Endothelial cell of umbilical vein (primary cell): ENCODE measurements around the gene KRT77. TPM values are rescaled to one million over a fixed set of nuclear protein-coding genes. Genes with fewer than 3 reads are reported as not detected.

ENCODE experiments used
- BruUV-seq: library from RNA; stranded (reverse); fragments of 400-500 nt; replicated peaks from 2 replicates; lab custom pipeline; 2021; lab: Mats Ljungman, UMichigan
- CTCF ChIA-PET: fragments of 300-600, 350-600 bp; sonication (Branson Sonifier 250); formaldehyde crosslinking; loops from one replicate; lab custom pipeline; 2021; ENCODE audit warnings: antibody characterized with exemption, inconsistent platforms; lab: Charles Lee
- POLR2A ChIA-PET: fragments of 300-600, 350-600 bp; sonication (Branson Sonifier 250); formaldehyde crosslinking; loops from one replicate; lab custom pipeline; 2021; ENCODE audit warnings: antibody characterized with exemption, inconsistent platforms; lab: Charles Lee
- DNase-seq: peaks from one replicate; pipeline ENCODE4 v3.0.0-alpha.2; 2011; ENCODE audit warnings: low read depth, low spot score
- FAIRE-seq: peaks from 2 replicates; lab custom pipeline; 2011; peaks lifted over from hg19 to GRCh38; lab: Jason Lieb, UNC
- H2AFZ ChIP-seq: 2 replicates; pipeline ENCODE4 v1.6.0; 2012; ENCODE audit warnings: low read depth, low read length, control low read depth, inconsistent platforms
- H3K27ac ChIP-seq: 2 replicates; pipeline ENCODE4 v1.5.1; 2011; ENCODE audit warnings: low read depth, mild to moderate bottlenecking, control low read depth, low read length, moderate library complexity; ENCODE audit not compliant: insufficient read depth
- H3K27me3 ChIP-seq, 2 experiments: 2 replicates each; pipeline versions ENCODE4 v1.6.0 to v1.6.1; 2011; ENCODE audit warnings: low read length in 2 of 2, mixed read lengths in 1 of 2; ENCODE audit not compliant: control insufficient read depth in 2 of 2, insufficient read depth in 2 of 2
- H3K36me3 ChIP-seq, 2 experiments: 2 replicates in 1 of 2; 3 replicates in 1 of 2; pipeline ENCODE4 v1.5.1; 2011; ENCODE audit warnings: low read length in 2 of 2, mild to moderate bottlenecking in 1 of 2, moderate library complexity in 1 of 2; ENCODE audit not compliant: control insufficient read depth in 2 of 2, insufficient read depth in 2 of 2; ENCODE audit errors: extremely low read depth in 1 of 2
- H3K4me1 ChIP-seq: 3 replicates; pipeline ENCODE4 v1.5.1; 2011; ENCODE audit warnings: mild to moderate bottlenecking, low read length; ENCODE audit not compliant: control insufficient read depth, insufficient read depth; ENCODE audit errors: extremely low read depth
- H3K4me2 ChIP-seq: 2 replicates; pipeline ENCODE4 v1.6.1; 2011; ENCODE audit warnings: low read length, control low read depth, mixed read lengths; ENCODE audit not compliant: insufficient read depth
- H3K4me3 ChIP-seq, 3 experiments: fragments of 200-600 bp in 1 of 3; sonication (generic), shearing (Covaris generic) in 1 of 3; replicated peaks in 1 of 3; 2 replicates each; pipeline ENCODE4 v1.5.1; 2011 to 2016; ENCODE audit warnings: control low read depth in 3 of 3, low read length in 3 of 3, mild to moderate bottlenecking in 2 of 3, inconsistent platforms in 1 of 3, low read depth in 1 of 3, moderate library complexity in 1 of 3; ENCODE audit not compliant: insufficient read depth in 1 of 3
- H3K79me2 ChIP-seq: 2 replicates; pipeline ENCODE4 v1.6.0; 2012; ENCODE audit warnings: low read length, inconsistent platforms; ENCODE audit not compliant: control insufficient read depth, insufficient read depth
- H3K9ac ChIP-seq: replicated peaks from 2 replicates; pipeline ENCODE3; 2011; ENCODE audit warnings: low read length, control low read depth; ENCODE audit not compliant: insufficient read depth; ENCODE audit errors: extremely low read depth
- H3K9me1 ChIP-seq: replicated peaks from 3 replicates; pipeline ENCODE4 v1.6.0; 2011; ENCODE audit warnings: mild to moderate bottlenecking, low read length; ENCODE audit not compliant: control insufficient read depth, insufficient read depth; ENCODE audit errors: extremely low read depth
- H3K9me3 ChIP-seq: replicated peaks from 2 replicates; pipeline ENCODE4 v1.5.1; 2012; ENCODE audit warnings: low read length, inconsistent platforms; ENCODE audit not compliant: control insufficient read depth, insufficient read depth
- H4K20me1 ChIP-seq: replicated peaks from 2 replicates; pipeline ENCODE3; 2011; ENCODE audit warnings: mild to moderate bottlenecking, low read length; ENCODE audit not compliant: control insufficient read depth, insufficient read depth; ENCODE audit errors: extremely low read depth
- CTCF ChIP-seq, 2 donors: IDR thresholded peaks; 1 replicate in 1 of 2; 2 replicates in 1 of 2; pipeline ENCODE4 v1.5.1; 2011; ENCODE audit warnings: low read length in 2 of 2, mild to moderate bottlenecking in 2 of 2, moderate library complexity in 2 of 2, control low read depth in 1 of 2, inconsistent platforms in 1 of 2, low read depth in 1 of 2; ENCODE audit not compliant: insufficient read depth in 1 of 2; ENCODE audit errors: extremely low read depth in 1 of 2
- MAX ChIP-seq: IDR thresholded peaks from 2 replicates; pipeline ENCODE4 v1.6.1; 2011; ENCODE audit not compliant: insufficient read depth, insufficient read length
- MYC ChIP-seq: IDR thresholded peaks from one replicate; pipeline ENCODE4 v1.6.1; 2011; ENCODE audit warnings: mild to moderate bottlenecking, low read depth, low read length
- POLR2A ChIP-seq: IDR thresholded peaks from 2 replicates; pipeline ENCODE4 v1.6.1; 2012; ENCODE audit warnings: low read depth, mild to moderate bottlenecking, control low read depth, low read length
- dilution Hi-C: fragments of 300-500 bp; cut with MboI; formaldehyde crosslinking; loops from one replicate; pipeline ENCODE4 v1.15.0; 2019; ENCODE audit warnings: low sequenced_read_pairs; ENCODE audit not compliant: extremely low pct_ligation_motif_present
- intact Hi-C: fragments of 100-400 bp; cut with micrococcal nuclease; formaldehyde crosslinking; loops from one replicate; pipeline ENCODE4 v1.10.0; 2022
- polyA plus RNA-seq, 4 experiments: library from polyadenylated mRNA; depleted of rRNA in 3 of 4; stranded (reverse) in 3 of 4; unstranded in 1 of 4; fragments of >200 nt; gene quantifications; 2 replicates each; pipeline versions ENCODE4 v1.2.1 to v1.2.3, GENCODE V29; 2011 to 2012; ENCODE audit warnings: missing spikeins in 1 of 4
- total RNA-seq: library from RNA; stranded (reverse); gene quantifications from 2 replicates; pipeline ENCODE4 v1.2.3, GENCODE V29; 2021

KRT77 gene
- total and polyA plus RNA-seq, 2 donors (not counting 3 experiments of a cell fraction or from before 2014, with no cell fraction given): not detected

DNA sequence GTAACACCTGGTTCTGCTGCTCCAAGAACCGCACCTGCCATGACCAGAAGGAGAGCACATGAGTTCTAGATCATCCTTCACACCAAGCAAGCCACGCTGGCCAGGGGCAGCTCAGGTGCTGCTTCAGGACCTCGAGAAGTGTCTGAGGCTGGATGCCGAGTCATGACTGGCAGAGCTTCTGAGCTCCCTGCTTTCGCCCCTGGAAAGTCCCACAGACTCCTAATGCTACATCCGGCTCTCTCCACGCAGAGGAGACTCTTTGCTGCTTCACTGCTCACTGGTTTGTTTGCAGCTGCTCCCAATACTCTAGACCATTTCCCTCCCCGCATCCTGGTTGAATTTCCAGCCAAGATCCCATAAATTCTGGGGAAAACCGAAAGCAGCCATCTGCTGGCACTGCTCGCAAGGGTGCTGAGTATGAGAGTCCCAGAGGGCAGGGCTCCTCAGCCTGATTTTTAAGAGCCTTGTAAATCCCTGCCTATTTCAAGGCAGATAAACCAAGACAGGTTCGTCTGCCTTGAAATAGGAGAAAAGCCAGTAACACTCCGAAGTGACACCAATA, 52.7 kb downstream of the KRT77 start:
- TF ChIP-seq POLR2A (no peak), CTCF (IDR thresholded peaks at IDR 0.05; ENCODE audit: extremely low read depth in 1 of 2, insufficient read depth in 1 of 2, low read depth in 1 of 2, low read length in 2 of 2) (no peak), MAX (no peak)
- no peak overlapping the region for H2AFZ ChIP-seq
- no peaks in the 10 kb centered on the region for H3K9me1 ChIP-seq
- dilution Hi-C loops: no loop called here
- no peak overlapping the region for H3K4me3 ChIP-seq
- no peaks in the 10 kb centered on the region for H3K4me1 ChIP-seq
- BruUV-seq: no TSS peak
- DNase-seq (no peak), FAIRE-seq (no peak)
- H3K4me2 ChIP-seq: no peak overlapping the region
- H3K27ac ChIP-seq: no peak overlapping the region
- H4K20me1 ChIP-seq: no peaks in the 10 kb centered on the region
- intact Hi-C loops: no loop called here
- H3K9me3 ChIP-seq: no peaks in the 10 kb centered on the region
- no peaks in the 10 kb centered on the region for H3K79me2 ChIP-seq
- CTCF ChIA-PET: no interaction called here
- no peak overlapping the region for H3K9ac ChIP-seq
- peaks cover 7 to 8% of the 10 kb centered on the region in 2 experiments for H3K27me3 ChIP-seq
- no peaks in the 10 kb centered on the region for H3K36me3 ChIP-seq
- POLR2A ChIA-PET: no interaction called here

DNA sequence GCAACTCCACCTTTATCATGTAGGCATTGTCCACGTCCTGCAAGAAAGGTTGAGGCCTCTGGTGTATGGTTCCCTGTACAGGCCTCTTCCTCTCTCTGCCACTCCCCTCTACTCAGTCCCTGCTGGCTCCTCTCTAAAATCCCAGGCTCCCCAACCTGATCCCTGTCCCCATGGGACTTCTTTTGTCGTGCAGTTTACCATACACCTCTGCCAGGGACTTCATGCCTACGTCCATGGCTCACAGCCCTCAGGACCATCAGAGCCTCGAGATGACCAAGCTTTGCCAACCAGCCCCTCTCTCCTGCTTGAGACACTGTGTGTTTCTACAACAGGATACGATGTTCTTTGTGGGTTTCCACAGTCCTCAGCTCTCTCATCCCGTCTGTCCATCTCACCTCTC, 54.3 kb downstream of the KRT77 start:
- ChIA-PET CTCF (no interaction called here), POLR2A (no interaction called here)
- H3K9ac ChIP-seq: no peak overlapping the region
- no TSS peak for BruUV-seq
- no peaks in the 10 kb centered on the region for H3K4me1 ChIP-seq
- H3K79me2 ChIP-seq: no peaks in the 10 kb centered on the region
- TF ChIP-seq MAX: no peak
- TF ChIP-seq MYC: no peak
- intact Hi-C loops (no loop called here), dilution Hi-C loops (no loop called here)
- H2AFZ ChIP-seq: no peak overlapping the region
- no peak overlapping the region for H3K27ac ChIP-seq
- DNase-seq: no peak
- H3K4me2 ChIP-seq: no peak overlapping the region
- no peaks in the 10 kb centered on the region for H3K9me1 ChIP-seq
- H3K9me3 ChIP-seq: no peaks in the 10 kb centered on the region
- no peaks in the 10 kb centered on the region for H3K36me3 ChIP-seq
- FAIRE-seq: no peak
- H3K27me3 ChIP-seq: peaks cover 7 to 9% of the 10 kb centered on the region in 2 experiments
- no peak overlapping the region for H3K4me3 ChIP-seq
- H4K20me1 ChIP-seq: no peaks in the 10 kb centered on the region
